NB4 (cell line): Measurements from ENCODE around the gene TAAR9.
A peak's percentile ranks its signal among the peaks of the same experiment; 100 is the strongest.

ENCODE experiments used
- POLR2A ChIP-seq: IDR thresholded peaks from 2 replicates; pipeline ENCODE4 v1.6.1; 2011; ENCODE audit warnings: mild to moderate bottlenecking; ENCODE audit not compliant: insufficient read length; ENCODE audit errors: extremely low read depth
- TF ChIP-seq, protein P1 (sequence below): IDR thresholded peaks from one replicate; pipeline ENCODE4 v1.5.1; 2012; ENCODE audit warnings: low read depth, low read length
- TF ChIP-seq, protein P2 (sequence below): IDR thresholded peaks from 2 replicates; pipeline ENCODE4 v1.6.1; 2011; ENCODE audit warnings: low read depth, low read length

DNA sequence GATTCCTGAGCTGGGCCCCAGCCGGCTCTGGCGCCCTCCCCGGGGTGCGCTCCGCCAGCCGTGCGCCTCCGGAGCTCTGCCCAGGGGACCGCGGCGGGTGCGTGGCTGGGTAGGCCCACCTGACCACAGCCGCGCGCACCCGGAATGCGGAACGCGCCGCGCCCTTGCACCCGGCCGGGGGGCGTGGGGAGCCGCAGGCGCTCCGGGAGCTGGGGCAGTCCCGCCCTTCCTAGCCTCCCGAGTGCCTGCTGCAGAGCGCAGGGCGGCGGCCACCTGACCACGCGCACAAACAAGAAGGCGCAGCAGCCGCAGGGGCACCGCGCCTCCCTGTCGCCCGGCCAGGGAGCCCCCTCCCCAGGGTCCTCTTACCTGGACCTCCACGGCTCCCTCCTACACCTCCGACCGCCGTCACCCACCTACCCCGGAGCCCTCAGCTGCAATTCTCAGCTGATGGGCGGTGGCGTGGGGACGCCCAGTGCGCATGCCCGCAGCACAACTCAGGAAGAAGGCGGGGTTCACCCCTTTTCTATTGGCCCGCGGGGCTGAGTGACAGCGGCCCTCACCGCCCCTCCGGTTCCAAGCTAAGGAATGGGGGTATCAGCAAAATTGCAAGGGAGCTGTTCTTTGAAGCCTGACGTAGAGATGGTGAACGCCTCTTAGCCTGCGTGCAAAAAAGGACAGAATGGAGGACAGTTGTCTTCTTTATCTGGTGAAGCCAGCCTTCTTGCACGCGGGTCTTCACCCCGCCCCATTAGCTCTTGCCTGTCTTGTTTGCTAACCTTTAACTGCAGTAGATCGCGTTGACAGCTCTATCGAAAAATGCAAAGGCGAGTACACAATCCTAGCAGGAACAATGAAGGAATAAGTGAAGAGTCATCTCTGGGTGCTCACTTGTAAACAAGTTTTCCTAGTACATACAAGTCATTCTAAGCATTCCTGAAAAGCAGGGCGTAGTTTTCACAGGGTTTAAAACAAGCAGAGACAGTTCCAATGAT, 25.1 kb upstream of the TAAR9 start, which contains the start of gene STX7:
- peak; percentile 68 for TF ChIP-seq POLR2A
- TF ChIP-seq, protein P1, sequence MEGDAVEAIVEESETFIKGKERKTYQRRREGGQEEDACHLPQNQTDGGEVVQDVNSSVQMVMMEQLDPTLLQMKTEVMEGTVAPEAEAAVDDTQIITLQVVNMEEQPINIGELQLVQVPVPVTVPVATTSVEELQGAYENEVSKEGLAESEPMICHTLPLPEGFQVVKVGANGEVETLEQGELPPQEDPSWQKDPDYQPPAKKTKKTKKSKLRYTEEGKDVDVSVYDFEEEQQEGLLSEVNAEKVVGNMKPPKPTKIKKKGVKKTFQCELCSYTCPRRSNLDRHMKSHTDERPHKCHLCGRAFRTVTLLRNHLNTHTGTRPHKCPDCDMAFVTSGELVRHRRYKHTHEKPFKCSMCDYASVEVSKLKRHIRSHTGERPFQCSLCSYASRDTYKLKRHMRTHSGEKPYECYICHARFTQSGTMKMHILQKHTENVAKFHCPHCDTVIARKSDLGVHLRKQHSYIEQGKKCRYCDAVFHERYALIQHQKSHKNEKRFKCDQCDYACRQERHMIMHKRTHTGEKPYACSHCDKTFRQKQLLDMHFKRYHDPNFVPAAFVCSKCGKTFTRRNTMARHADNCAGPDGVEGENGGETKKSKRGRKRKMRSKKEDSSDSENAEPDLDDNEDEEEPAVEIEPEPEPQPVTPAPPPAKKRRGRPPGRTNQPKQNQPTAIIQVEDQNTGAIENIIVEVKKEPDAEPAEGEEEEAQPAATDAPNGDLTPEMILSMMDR, result no peak
- TF ChIP-seq, protein P2, sequence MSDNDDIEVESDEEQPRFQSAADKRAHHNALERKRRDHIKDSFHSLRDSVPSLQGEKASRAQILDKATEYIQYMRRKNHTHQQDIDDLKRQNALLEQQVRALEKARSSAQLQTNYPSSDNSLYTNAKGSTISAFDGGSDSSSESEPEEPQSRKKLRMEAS, result no peak; the same call in 1 of the 2 replicates
